Neural progenitor cell (in vitro differentiated cells): ENCODE measurements around the gene MGMT. TPM values are rescaled to one million over a fixed set of nuclear protein-coding genes. Genes with fewer than 3 reads are reported as not detected.

Experiments
- DNase-seq: peaks from one replicate; pipeline ENCODE4 v3.0.0-alpha.2; 2016; ENCODE audit warnings: low spot score
- H2AFZ ChIP-seq: fragments of 200-600 bp; sonication (generic); replicated peaks from 2 replicates; pipeline ENCODE4 v1.6.1; 2016; ENCODE audit warnings: antibody characterized with exemption
- H3F3A ChIP-seq: fragments of 200-600 bp; sonication (generic); 2 replicates; pipeline ENCODE4 v1.6.1; 2016; ENCODE audit warnings: antibody characterized with exemption, low read depth
- H3K27ac ChIP-seq: fragments of 200-600 bp; sonication (generic); 2 replicates; pipeline ENCODE4 v1.5.1; 2016; ENCODE audit warnings: mild to moderate bottlenecking
- H3K27me3 ChIP-seq: fragments of 200-600 bp; sonication (generic); 2 replicates; pipeline ENCODE4 v1.6.1; 2016; ENCODE audit warnings: mild to moderate bottlenecking, moderate library complexity
- H3K36me3 ChIP-seq: fragments of 200-600 bp; sonication (generic); 2 replicates; pipeline ENCODE4 v1.5.1; 2016
- H3K4me1 ChIP-seq: fragments of 200-600 bp; sonication (generic); 2 replicates; pipeline ENCODE4 v1.6.1; 2016; ENCODE audit warnings: mixed run types
- H3K4me2 ChIP-seq: fragments of 200-600 bp; sonication (generic); 2 replicates; pipeline ENCODE4 v1.6.1; 2016
- H3K4me3 ChIP-seq: fragments of 200-600 bp; sonication (generic); 2 replicates; pipeline ENCODE4 v1.5.1; 2016
- H3K79me2 ChIP-seq: fragments of 200-600 bp; sonication (generic); 2 replicates; pipeline ENCODE4 v1.6.1; 2016; ENCODE audit warnings: low read depth
- H3K9ac ChIP-seq: fragments of 200-600 bp; sonication (generic); 2 replicates; pipeline ENCODE4 v1.6.1; 2016
- H3K9me3 ChIP-seq: fragments of 200-600 bp; sonication (generic); 2 replicates; pipeline ENCODE4 v1.5.1; 2016; ENCODE audit warnings: low read depth
- H4K20me1 ChIP-seq: fragments of 200-600 bp; sonication (generic); 2 replicates; pipeline ENCODE4 v1.6.1; 2016; ENCODE audit warnings: low read depth
- H3K27ac Mint-ChIP-seq: 3 replicates; pipeline ENCODE4 v1.8.0; 2021; ENCODE audit warnings: mixed read lengths
- H3K27me3 Mint-ChIP-seq: 2 replicates; pipeline ENCODE4 v1.8.0; 2022; ENCODE audit warnings: low read depth, mild to moderate bottlenecking, inconsistent platforms, moderate library complexity, mixed read lengths; ENCODE audit not compliant: insufficient read depth
- H3K36me3 Mint-ChIP-seq: 3 replicates; pipeline ENCODE4 v1.8.0; 2021; ENCODE audit warnings: mixed read lengths
- H3K4me1 Mint-ChIP-seq: 3 replicates; pipeline ENCODE4 v1.8.0; 2021; ENCODE audit warnings: mixed read lengths
- H3K4me3 Mint-ChIP-seq: 3 replicates; pipeline ENCODE4 v1.8.0; 2021; ENCODE audit warnings: mild to moderate bottlenecking, moderate library complexity, mixed read lengths
- H3K9me3 Mint-ChIP-seq: 3 replicates; pipeline ENCODE4 v1.8.0; 2020; ENCODE audit warnings: mixed read lengths
- CTCF ChIP-seq: fragments of 200-600 bp; sonication (generic); IDR thresholded peaks from 2 replicates; pipeline ENCODE4 v1.5.1; 2017; ENCODE audit warnings: antibody characterized with exemption, mild to moderate bottlenecking
- EZH2 ChIP-seq: fragments of 200-600 bp; sonication (generic); IDR thresholded peaks from 2 replicates; pipeline ENCODE4 v1.6.1; 2017; ENCODE audit warnings: antibody characterized with exemption, mild to moderate bottlenecking, moderate library complexity
- EZH2phosphoT487 ChIP-seq: fragments of 200-600 bp; sonication (generic); IDR thresholded peaks from 2 replicates; pipeline ENCODE4 v1.6.1; 2017; ENCODE audit warnings: antibody characterized with exemption
- total RNA-seq: library from RNA; depleted of rRNA; stranded (reverse); fragments of >200 nt; gene quantifications from 2 replicates; pipeline ENCODE4 v1.2.3, GENCODE V29; 2015; ENCODE audit warnings: low replicate concordance

The MGMT gene
- total RNA-seq, 1 donor from 2014 or later, result 17.5 TPM

- Mint-ChIP-seq H3K27me3 (no peaks in the 10 kb centered on the region), H3K4me3 (no peak overlapping the region), H3K4me1 (no peaks in the 10 kb centered on the region), H3K27ac (no peak overlapping the region), H3K36me3 (no peaks in the 10 kb centered on the region), H3K9me3 (peaks cover 33% of the 10 kb centered on the region)
- Histone ChIP-seq H3K27me3 (no peaks in the 10 kb centered on the region), H3K36me3 (no peaks in the 10 kb centered on the region), H3F3A (no peaks in the 10 kb centered on the region), H3K27ac (no peak overlapping the region), H3K9me3 (no peaks in the 10 kb centered on the region), H3K9ac (no peak overlapping the region), H3K4me3 (no peak overlapping the region), H3K4me2 (no peak overlapping the region), H2AFZ (no peak overlapping the region), H3K4me1 (no peaks in the 10 kb centered on the region), H4K20me1 (peaks cover 6% of the 10 kb centered on the region), H3K79me2 (peaks cover 14% of the 10 kb centered on the region)
- DNase-seq, result no peak
- no peak for TF ChIP-seq EZH2
- TF ChIP-seq CTCF, result no peak
- no peak for TF ChIP-seq EZH2phosphoT487
These were observed 42.1 kb downstream of the MGMT start for GRCh38 chr10:129509155-129509554.

GRCh38 chr10:129509835-129510234, 42.8 kb downstream of the MGMT start:
- Histone ChIP-seq H3K4me3 (no peak overlapping the region), H3F3A (no peaks in the 10 kb centered on the region), H3K9ac (no peak overlapping the region), H3K79me2 (peaks cover 9% of the 10 kb centered on the region), H3K36me3 (no peaks in the 10 kb centered on the region), H3K27ac (no peak overlapping the region), H3K4me2 (no peak overlapping the region), H3K27me3 (no peaks in the 10 kb centered on the region), H3K4me1 (no peaks in the 10 kb centered on the region), H2AFZ (no peak overlapping the region), H3K9me3 (no peaks in the 10 kb centered on the region), H4K20me1 (peaks cover 6% of the 10 kb centered on the region)
- Mint-ChIP-seq H3K36me3 (no peaks in the 10 kb centered on the region), H3K27ac (no peak overlapping the region), H3K27me3 (no peaks in the 10 kb centered on the region), H3K4me3 (no peak overlapping the region), H3K9me3 (peaks cover 33% of the 10 kb centered on the region), H3K4me1 (no peaks in the 10 kb centered on the region)
- no peak for TF ChIP-seq EZH2
- no peak for TF ChIP-seq CTCF
- TF ChIP-seq EZH2phosphoT487, result no peak
- DNase-seq, result no peak

GRCh38 chr10:129511086-129511485, 44.0 kb downstream of the MGMT start:
- H3K9ac ChIP-seq, result no peak overlapping the region
- H3K9me3 Mint-ChIP-seq, result peaks cover 32% of the 10 kb centered on the region
- no peak overlapping the region for H3K4me3 Mint-ChIP-seq
- no peak overlapping the region for H3K4me3 ChIP-seq
- no peaks in the 10 kb centered on the region for H3K36me3 Mint-ChIP-seq
- H3K27me3 ChIP-seq, result no peaks in the 10 kb centered on the region
- no peaks in the 10 kb centered on the region for H3K27me3 Mint-ChIP-seq
- H3K79me2 ChIP-seq, result no peaks in the 10 kb centered on the region
- no peaks in the 10 kb centered on the region for H3K4me1 Mint-ChIP-seq
- H3K36me3 ChIP-seq, result no peaks in the 10 kb centered on the region
- no peak overlapping the region for H3K4me2 ChIP-seq
- no peak for DNase-seq
- no peaks in the 10 kb centered on the region for H3K9me3 ChIP-seq
- H4K20me1 ChIP-seq, result peaks cover 6% of the 10 kb centered on the region
- no peak overlapping the region for H3K27ac ChIP-seq
- H3K27ac Mint-ChIP-seq, result no peak overlapping the region
- H2AFZ ChIP-seq, result no peak overlapping the region
- H3K4me1 ChIP-seq, result no peaks in the 10 kb centered on the region
- no peaks in the 10 kb centered on the region for H3F3A ChIP-seq
- TF ChIP-seq CTCF (no peak), EZH2phosphoT487 (no peak), EZH2 (no peak)
